Measurements from ENCODE around the gene PIEZO2.

PIEZO2 gene

DNA sequence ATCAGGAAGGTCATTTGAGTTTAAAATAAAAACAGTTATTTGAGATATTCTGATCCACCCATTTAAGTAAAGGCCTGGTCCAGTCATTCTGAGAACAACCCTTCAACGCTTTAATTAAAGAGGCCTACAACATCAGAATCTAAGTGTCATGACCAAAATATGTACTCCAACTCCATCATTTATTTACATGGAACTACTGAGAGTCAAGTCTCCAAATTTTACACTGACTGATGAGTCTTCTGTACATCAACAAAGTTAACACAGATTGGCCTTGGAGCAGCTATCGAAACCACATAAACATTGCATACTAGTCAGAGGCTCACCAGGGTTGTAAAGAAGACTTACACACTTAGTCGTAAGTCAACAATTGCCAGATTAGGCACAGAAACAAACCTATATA lies 37.1 kb downstream of the PIEZO2 start:
- no peak for DNase-seq

DNA sequence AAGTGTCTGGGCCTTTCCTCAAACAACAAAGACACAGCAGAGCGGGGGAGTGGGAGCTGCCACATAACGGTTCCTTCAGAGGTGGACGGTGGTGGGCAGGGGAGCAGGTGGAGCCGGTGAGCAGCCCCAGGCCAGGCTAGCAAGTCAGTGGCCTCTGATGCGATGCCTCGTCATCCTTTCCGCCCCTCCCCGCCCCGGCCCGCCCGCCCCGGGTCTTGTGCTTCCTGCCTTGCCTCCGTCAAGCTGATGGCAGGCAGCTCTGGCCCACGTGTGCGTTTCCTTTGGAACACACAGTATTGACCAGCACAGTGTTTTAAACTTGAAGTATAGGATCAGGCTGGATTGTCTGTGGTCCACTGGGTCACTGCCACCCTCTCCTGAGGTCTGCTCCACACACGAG lies 38.9 kb downstream of the PIEZO2 start:
- DNase-seq = no peak

DNA sequence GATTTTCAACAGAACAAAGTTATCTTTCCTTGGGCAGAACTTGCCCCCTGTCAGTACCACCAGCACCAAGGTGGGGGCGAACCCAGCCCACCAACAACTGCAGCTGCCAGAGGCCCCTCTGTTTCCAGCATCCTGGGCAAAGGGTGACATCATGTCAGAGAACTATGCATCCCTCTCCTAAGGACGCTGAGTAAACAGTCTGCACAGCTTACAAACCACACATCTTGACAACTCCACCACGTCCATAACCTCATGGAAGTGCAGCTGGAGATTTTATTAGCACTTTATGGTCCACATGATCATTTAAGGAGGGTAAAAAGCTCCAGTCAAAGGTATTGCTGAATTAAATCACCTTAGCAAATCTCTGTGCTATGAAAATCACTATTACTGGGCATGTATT lies 40.4 kb downstream of the PIEZO2 start:
- DNase-seq = no peak

DNA sequence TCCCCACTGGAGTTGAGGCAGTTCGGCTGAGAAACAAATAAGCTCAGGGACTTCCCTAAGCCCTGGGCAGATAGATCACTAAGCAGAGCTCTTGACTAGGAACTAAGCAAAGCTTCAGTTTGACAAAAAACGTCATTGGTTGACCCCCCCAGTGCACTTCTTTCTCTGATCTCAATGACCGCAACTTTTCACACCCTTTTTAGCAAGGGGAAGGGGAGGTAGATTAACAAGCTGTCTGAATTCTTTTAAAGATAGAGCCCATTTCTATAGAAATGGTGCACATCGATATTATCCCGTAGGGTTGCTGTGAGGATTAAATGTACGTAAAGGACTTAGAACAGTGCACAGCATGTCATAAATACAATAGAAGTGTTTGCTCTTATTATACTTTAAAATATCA lies 42.5 kb downstream of the PIEZO2 start:
- no peak for DNase-seq

DNA sequence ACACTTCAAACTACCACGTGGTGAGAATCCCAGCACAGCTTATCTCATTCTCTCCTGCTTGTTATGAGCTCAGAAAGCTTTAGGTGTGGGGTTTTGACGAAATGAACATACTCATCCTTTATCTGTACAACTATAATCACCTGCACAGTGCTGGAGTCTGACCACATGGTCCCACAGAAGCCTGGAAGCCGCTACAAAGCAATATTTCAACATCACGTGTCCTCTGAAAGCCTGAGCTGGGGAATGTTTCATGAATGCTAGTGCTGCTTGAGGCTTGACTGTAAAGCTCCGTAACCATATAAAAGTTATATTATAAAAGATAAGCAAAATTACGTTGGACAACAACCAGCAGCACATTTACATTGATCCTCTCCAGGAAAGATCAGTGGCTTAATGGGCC lies 43.9 kb downstream of the PIEZO2 start:
- DNase-seq = no peak

DNA sequence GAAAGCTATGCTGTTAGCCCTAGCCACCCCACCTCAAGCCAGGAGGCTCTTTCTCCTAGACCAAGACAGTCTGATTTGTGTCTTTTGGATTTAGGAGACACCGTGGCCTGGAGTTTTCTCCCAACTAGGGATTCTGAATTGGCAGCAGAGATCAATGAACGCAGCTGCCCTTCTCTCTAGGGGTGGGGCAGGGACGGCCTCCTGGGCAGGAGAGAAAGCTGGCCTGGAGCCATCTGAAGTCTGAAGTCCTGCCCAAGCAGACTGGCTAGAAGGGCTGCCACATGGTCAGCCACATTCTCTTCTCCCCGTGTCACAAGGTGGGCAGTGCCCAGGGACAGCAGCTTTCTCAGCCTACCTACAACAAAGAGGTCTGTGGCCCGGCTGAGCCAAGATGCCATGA lies 45.1 kb downstream of the PIEZO2 start:
- no peak for DNase-seq

DNA sequence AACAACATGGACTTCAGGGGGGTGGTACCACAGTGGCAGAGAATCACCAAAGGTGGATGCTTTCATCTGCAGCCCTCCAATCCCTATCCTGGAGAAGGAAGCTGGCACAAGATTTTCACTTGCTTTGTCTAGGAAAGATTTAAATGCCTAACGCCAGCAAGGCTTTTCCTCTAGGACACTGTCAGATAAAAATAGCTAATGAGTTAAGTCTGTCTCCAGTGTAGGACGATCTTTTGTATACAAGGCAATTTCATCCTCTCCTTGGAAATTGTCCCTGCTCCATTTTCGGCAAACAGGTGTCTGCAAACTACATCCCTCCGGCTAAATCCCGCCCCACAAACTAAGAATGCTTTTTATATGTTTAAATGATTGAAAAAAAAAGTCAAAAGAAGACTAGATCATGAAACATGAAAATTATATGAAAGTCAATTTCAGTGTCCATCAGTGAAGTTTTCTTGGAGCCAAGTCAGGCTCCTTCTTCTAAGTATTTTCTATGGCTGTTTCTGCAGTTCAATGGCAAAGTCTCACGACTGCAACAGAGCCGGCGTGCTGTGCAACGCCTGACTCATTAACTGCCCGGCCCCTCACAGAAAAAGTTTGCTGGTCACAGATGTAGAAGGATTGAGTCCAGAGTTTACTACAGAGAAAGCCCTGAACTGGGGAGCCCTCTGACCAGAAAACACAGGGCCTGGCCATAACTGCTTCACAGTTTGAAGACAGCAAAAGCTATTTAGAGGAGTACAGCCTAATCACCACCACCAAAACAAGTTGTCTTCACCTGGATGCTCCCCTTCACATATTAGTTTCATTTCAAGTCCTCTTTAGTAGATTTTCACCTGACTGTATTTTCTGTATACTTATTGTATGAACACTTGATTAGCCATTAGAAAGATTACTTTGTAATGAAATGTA lies 52.3 kb downstream of the PIEZO2 start:
- no peak for DNase-seq

DNA sequence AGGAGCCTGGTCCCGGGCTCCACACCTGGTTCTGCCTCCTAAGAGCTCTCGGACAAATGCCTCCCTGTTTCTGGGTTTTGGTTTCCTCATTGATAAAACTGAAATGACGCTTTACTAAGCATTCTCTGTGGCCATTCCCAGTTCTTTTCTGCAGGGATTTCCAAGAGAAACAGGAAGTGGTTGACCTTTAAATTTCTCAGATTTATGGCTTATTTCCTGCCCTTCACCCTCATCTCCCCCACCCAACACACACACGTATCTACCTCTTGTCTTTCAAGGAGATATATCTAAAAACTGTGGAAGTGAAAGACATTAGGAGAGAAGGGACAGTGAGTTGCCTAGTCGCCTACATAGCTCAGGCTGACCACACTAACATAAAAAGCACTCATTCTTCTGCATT lies 53.0 kb downstream of the PIEZO2 start:
- DNase-seq = no peak

DNA sequence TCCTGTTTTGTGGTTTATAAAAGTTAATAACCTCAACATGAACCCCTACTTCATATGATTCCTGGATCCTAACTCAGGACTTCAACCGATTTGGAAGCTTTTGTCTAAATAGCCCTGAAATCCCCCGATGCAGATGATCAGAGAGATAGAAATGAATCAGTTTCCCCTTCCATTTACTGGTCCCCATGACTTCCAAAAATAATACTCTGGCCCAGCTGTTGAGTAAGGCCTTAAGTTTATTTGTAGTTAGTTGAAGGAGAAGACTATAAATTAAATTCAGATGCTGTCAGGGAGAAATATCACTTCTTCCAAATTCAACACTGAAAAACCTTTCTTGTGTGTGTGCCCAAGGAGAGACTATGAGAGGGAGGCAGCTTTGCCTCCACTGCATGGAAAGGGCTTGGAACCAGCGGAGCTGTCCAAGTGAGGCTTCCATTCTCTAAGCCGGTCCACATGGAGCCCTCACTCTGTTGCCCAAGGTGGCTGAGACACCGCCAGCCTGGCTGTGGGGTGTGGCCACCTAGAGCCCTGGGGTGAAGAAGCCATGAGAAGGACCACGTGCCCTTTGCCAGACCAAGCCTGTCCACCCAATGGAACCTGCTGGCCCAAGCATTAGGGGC lies 53.6 kb downstream of the PIEZO2 start:
- DNase-seq = no peak

DNA sequence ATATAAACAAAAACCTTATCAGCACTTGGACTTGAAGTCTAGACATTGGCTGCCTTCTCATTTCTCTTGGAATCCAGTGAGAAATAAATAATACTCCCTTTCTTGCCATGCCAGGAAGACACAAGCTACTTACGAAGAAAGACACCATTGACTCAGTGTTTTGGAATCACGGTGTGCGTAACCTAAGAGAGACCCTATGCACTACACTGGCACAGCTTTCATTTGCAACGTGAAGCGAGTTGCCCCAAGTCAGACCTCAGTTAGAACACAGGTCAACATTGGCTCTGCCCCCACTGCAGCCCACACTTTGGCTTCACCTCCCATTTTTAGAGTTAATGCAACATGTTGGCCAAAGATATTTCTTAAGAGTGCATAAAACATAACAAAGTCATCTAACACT lies 54.2 kb downstream of the PIEZO2 start:
- DNase-seq = no peak

DNA sequence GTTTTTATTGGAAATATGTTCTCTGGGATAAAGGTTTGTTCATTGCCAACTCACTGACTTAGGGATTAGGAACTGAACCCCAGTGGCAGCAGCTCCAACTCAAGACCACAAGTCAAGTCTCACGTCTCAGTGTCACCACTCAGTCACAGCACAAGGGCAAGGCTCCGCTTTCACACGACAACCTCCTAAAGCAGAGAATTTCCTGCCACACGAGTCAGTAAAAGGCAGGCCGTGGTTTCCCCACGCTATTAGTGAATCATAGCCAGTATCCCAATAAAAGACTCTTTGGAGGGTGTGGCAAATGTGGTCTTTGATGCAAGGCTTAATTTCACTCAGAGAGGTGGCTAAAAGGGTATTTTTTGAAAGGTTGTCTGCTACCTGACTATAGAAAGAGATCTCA lies 57.6 kb downstream of the PIEZO2 start:
- no peak for DNase-seq

DNA sequence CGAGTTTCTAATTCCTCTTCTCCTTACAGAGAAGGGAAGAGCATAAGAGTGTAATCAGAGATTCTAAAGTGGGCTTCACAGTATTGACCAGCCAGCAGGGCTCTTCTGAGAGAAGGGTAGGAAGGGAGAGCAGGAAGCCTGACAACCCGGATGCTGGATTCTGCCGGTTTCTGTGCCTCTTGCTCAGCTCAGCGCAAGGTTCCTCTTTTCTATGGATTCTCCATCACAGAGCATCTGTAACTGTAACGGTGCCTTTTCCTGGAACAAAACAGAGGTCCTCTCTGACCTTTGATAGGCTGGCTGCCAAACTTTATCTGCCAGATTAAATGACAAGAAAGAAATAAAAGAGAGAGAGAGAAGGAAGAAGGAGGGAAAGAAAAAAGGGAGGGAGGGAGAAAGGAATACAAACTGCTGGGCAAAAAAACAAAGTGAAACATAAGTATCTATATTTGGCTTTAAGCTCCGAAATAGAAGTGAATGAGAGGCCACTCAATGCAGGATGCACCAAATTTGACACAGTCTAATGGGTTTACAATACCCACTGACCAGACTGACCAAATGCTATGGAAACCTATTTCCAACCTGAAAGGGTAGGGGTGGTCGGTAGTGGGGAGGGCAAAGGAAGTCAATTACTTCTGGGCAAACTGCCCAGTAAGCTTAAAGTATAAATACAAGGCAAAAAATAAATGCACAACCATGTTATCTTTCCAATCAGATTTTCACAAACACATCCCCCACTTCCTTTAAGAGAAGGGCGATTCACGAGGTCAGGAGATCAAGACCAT lies 59.2 kb downstream of the PIEZO2 start:
- no peak for DNase-seq

DNA sequence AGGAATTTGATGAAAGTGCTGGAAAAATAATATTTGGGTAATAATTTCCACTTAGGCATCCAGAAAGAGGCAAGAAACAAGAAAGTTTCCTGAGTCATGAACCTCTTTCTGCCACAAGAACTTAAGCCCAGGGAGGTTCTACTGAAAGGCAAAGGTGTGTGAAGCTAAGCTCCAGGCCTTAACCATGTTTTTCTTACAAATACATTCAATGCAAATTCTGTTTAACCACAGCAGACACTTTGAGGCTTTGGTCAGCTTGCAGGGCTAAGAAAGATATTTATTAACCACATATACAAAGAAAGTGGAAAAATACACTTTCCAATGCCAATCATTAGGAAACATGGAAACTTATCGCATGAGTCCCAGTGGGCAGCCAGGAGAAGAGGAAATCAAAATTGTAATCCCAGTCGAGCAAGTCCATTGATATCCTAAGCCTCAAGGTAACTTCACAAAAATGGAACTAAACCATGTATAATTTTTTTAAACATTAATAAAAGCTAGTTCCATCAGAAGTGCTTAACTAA lies 68.3 kb downstream of the PIEZO2 start:
- no peak for DNase-seq

DNA sequence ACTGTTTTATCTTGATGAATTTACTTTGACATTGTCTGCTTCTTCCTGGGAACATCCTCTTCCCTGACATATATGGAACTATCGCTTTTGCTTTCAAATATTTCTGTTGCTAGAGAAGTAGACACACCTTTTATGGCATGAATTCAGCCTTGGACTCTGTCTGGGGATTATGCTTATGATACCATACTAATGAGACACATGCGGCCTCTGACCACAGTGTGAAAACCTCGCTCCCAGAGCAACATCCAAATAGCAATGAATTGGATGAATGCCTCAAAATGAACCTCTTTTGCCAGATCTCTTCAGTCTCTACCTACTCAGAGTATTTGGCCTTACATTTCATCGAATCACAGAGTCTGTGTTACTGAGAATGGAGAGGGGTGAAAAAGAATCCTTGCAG lies 70.9 kb downstream of the PIEZO2 start:
- no peak for DNase-seq

DNA sequence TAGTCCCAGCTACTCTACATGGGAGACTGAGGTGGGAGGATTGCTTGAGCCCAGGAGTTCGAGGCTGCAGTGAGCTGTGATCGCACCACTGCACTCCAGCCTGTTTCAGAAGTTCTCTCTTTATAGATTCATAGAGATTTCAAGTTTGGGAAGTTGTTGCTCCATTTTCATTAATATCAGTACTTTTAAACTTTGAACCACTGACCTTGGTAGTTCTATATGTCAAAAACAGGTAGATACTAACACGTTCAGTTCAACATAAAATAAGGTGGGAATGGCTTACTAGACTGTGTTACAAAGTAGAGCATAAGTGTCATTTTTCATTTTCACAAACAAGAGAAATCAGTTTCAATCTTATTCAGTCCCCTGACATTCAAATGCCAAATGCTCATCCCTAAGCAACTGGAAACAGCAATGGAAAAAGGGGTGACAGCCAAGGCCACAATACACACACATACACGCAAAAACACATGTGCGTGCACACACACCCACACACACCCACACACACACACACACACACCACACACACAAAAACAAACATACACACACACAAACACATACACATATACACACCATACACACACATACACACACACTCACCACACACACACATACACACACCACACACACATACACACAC lies 71.7 kb downstream of the PIEZO2 start:
- DNase-seq = no peak

DNA sequence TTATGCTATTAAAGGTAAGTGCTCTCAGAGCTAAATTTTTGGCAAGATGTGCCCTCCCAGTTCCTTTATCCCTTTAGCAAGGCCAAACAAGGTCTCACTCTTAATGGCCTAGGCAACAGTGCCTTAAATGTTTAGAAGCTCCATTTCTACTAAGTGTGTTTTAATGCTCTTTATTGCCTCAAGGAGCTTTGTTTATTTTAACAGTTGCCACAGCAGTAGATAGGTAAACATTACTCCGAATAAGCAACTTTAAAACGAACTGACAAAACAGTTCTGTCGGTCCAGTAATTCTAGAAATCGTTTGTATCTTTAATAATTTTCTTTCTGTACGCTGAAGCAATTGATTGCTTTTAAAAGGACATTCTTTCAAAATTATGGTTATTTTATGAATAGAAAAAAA lies 74.5 kb downstream of the PIEZO2 start:
- no peak for DNase-seq

DNA sequence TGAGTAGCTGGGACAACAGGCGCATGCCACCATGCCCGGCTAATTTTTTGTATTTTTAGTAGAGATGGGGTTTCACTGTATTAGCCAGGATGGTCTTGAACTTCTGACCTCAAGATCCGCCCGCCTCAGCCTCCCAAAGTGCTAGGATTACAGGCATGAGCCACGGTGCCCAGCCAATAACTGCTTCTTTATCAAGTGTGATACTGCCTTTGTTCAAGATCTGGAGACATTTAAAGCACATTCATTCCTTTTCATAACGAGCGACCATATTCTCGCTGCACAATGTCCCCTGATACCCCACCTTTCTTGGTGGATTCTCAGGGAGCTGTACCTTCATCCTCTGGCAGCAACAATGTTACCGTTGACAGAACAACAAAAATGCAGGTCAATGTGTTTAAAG lies 75.4 kb downstream of the PIEZO2 start:
- no peak for DNase-seq

DNA sequence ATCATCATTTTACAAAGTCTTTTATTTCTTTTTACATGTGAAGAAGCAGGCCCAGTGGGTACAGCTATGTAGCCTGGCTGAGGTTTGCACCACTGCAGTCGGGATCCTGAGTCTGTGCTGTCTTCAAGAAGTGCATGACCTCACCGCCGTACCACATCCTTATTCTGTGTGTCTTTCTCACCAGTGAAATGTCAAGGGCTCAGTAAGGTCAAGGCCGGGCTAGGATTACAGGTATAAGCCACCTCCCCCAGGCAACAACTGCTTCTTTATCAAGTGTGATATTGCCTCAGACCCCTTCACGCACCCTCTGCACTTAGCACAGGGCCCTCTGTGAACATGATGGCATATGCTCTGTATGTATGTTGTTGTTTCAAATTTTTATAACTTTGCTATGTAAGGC lies 76.7 kb downstream of the PIEZO2 start:
- no peak for DNase-seq

DNA sequence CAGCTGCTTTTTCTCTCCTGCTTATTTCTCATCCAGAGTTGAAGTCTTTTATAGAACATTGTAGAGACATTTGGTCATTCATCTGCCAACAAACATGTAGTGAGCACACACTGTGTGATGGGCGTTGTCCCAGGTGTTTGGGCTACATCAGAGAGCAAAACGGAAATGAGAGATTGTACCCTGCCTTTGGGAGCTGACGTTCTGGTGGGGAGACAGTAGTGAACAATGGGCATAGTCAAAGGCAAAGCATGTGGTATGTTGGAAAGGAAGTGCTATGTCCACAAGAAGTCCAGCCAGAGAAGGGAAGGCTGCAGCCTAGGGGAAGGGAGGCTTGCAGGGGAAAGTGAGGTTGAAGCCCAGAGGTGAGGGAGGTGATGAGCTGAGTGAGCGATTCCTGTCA lies 78.1 kb downstream of the PIEZO2 start:
- no peak for DNase-seq

DNA sequence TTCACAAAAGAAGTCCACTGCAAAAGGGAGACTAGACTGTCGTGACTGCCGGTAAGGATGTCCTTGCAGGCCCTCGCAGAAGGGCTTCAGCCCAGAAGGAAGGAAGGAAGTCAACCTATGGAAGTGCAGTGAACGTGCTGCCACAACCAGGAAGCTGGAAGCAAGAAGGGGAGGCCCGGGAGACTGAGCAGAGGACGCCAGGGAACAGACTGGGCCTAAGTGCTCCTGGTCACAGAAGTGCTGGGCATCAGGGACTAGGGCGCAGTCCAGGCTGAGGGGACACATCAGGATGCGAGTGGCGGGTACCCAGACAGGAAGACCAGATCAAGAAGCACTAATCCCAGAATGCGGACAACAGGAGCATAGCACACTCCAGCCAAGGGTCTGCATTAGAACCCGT lies 78.8 kb downstream of the PIEZO2 start:
- no peak for DNase-seq

DNA sequence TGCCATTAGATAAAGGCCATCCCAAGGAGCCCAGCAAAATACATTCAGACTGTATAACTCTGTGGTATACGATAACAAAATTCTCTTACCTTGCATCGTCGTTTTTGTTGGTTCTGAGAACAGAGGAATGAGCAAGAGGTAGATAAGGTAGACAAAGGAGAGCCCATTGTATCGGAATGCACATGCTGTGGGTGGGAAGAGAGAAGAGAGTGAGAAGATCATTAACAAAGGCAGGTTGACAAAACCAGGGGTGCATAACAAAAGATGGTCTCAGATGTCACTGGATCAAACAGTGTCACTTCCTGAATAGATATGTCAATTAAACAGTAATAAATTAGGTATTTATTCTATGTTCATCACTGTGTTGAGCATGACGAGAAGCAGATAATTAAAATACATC lies 83.3 kb downstream of the PIEZO2 start:
- no peak for DNase-seq

DNA sequence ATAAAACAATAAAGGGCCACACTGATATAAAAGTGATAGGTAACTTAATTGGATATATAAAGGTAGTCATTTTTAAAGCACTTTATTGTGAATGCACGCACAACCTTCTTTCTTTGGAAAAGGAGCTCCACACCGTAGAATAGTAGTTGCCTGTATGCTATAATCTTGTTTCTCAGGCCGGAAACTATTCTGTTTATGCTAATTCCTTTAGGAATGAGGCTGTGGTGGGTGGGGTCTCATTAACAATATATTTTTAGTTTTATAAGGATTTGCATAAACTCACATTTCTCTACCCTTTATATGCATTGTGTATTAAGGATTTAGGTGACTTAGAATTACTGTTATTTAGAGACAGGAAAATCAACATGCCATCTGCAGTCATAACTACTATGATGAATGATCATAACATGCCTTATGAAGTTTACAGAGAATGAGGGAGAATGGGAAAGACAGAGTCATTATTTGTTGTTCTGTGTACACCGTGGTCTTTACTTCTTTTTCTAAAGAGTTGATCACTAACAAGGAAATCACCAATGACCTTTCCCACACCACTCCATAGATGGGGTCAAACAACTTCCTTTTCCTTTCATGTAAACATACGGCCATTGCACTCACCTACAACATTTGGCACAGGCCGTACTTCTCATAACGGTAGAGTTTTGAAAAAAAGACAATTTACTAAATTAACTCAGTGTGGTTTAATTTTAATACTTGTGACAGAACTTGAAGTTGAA lies 84.5 kb downstream of the PIEZO2 start:
- DNase-seq = no peak
